ENCODE results near the gene MISP. TPM values are rescaled to one million over a fixed set of nuclear protein-coding genes. Genes with fewer than 3 reads are reported as not detected.

Gene MISP
- polyA plus RNA-seq, 2 of the 4 experiments (the other 2 are of a cell fraction): 46.5 to 62.7 TPM

- Histone ChIP-seq H3K4me2 (no peak overlapping the region), H3K9me3 (no peaks in the 10 kb centered on the region), H3K4me3 (no peak overlapping the region), H3K27ac (peak overlapping the region in 1 of 2 experiments; percentile 89; a peak in 5 of 6 replicates), H3K4me1 (peaks cover 18% of the 10 kb centered on the region)
- ATAC-seq (no peak), DNase-seq (ENCODE audit: low read depth in 1 of 2, low spot score in 1 of 2) (no peak), FAIRE-seq (no peak)
- ChIA-PET CTCF (interaction anchor here (0.7 to 3.1 kb wide), 16 partner anchors 9 to 214 kb away, joined by 3 to 18 read pairs (median 4); partner anchors contain the start of genes AZU1 and WDR18), POLR2A (interaction anchor here (0.6 to 2.4 kb wide), 2 partner anchors 17 to 27 kb away, joined by 3 to 15 read pairs; no protein-coding TSS in a partner anchor)
- WGBS (ENCODE audit: missing lambda C conversion rate): 88% methylated on average over 6 of the region's 6 CpGs
- TF ChIP-seq, protein P1, sequence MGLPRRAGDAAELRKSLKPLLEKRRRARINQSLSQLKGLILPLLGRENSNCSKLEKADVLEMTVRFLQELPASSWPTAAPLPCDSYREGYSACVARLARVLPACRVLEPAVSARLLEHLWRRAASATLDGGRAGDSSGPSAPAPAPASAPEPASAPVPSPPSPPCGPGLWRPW (IDR thresholded peaks at IDR 0.05): no peak
- TF ChIP-seq MAZ (IDR thresholded peaks at IDR 0.05; ENCODE audit: borderline replicate concordance, low read depth, low read length): no peak
- no peak for TF ChIP-seq ZC3H11A (IDR thresholded peaks at IDR 0.05)
- TF ChIP-seq CHD2 (IDR thresholded peaks at IDR 0.05; ENCODE audit: low read length, partially characterized antibody): no peak
- TF ChIP-seq, protein P2, sequence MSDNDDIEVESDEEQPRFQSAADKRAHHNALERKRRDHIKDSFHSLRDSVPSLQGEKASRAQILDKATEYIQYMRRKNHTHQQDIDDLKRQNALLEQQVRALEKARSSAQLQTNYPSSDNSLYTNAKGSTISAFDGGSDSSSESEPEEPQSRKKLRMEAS (IDR thresholded peaks at IDR 0.05): no peak
- TF ChIP-seq ZSCAN20 (CRISPR knock-in tag; IDR thresholded peaks at IDR 0.05): no peak
- TF ChIP-seq TFCP2L1 (CRISPR knock-in tag; IDR thresholded peaks at IDR 0.05): no peak
- TF ChIP-seq MAFK (IDR thresholded peaks at IDR 0.05; ENCODE audit: partially characterized antibody): no peak
- TF ChIP-seq JUNB (IDR thresholded peaks at IDR 0.05): no peak
- no peak for TF ChIP-seq FOSB (CRISPR knock-in tag; IDR thresholded peaks at IDR 0.05)
- TF ChIP-seq ZNF302 (CRISPR knock-in tag; IDR thresholded peaks at IDR 0.05): no peak
- no peak for TF ChIP-seq NPAS2 (CRISPR knock-in tag; IDR thresholded peaks at IDR 0.05; ENCODE audit: borderline replicate concordance)
- TF ChIP-seq USF2 (IDR thresholded peaks at IDR 0.05): no peak
- TF ChIP-seq SREBF2 (IDR thresholded peaks at IDR 0.05): no peak
- TF ChIP-seq CBX8 (IDR thresholded peaks at IDR 0.05): no peak
- no peak for TF ChIP-seq SMC3 (IDR thresholded peaks at IDR 0.05)
- no peak for TF ChIP-seq RCOR1 (IDR thresholded peaks at IDR 0.05; ENCODE audit: low read depth, low read length)
- no peak for TF ChIP-seq EP300 (IDR thresholded peaks at IDR 0.05)
- TF ChIP-seq JUN (IDR thresholded peaks at IDR 0.05): no peak
Observed at GRCh38 chr19:769616-770015, 18.7 kb downstream of the MISP start.

DNA sequence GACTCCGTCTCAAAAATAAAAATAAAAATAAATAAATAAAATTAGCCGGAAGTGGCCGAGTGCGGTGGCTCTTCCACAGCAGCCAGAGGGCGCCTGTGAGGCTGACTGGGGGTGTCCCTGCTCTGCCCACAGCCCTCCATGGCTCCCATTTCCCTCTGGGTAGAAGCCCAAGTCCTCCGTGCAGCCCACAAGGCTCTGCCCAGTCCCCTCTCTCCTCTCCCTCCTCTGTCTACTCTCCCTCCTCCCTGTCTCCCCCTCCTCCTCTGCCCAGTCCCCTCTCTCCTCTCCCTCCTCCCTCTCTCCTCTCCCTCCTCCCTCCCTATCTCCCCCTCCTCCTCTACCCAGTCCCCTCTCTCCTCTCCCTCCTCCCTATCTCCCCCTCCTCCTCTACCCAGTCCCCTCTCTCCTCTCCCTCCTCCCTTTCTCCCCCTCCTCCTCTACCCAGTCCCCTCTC is 20.4 kb downstream of the MISP start:
- no peak for FAIRE-seq
- ATAC-seq: peak; percentile 48 to 63; a peak in 3 of 6 replicates
- no peak overlapping the region for H3K4me2 ChIP-seq
- H3K4me1 ChIP-seq: peaks cover 18% of the 10 kb centered on the region
- WGBS (ENCODE audit: missing lambda C conversion rate): 19% methylated on average over 6 of the region's 6 CpGs
- peak overlapping the region in 1 of 2 experiments; percentile 89; a peak in 3 of 6 replicates for H3K27ac ChIP-seq
- H3K4me3 ChIP-seq: no peak overlapping the region
- CTCF ChIA-PET: interaction anchor here (0.8 to 3.1 kb wide), 9 partner anchors 10 to 104 kb away, joined by 3 to 18 read pairs (median 4); no protein-coding TSS in a partner anchor
- H3K9me3 ChIP-seq: no peaks in the 10 kb centered on the region
- DNase-seq (ENCODE audit: low read depth in 1 of 2, low spot score in 1 of 2): peak in 1 of 2 experiments; percentile 81
- TF ChIP-seq RARB (CRISPR knock-in tag; IDR thresholded peaks at IDR 0.05) (no peak), RAD21 (conservative IDR thresholded peaks at IDR 0.05 in 1 of 2, IDR thresholded peaks at IDR 0.05 in 1 of 2) (peak; percentile 37 to 44; a peak in 4 of 5 replicates), ZFP36 (IDR thresholded peaks at IDR 0.05; ENCODE audit: borderline replicate concordance, partially characterized antibody) (peak; percentile 83), KDM5A (IDR thresholded peaks at IDR 0.05) (no peak), SMC3 (IDR thresholded peaks at IDR 0.05) (peak; percentile 48; the same call in 2 of the 3 replicates)
- TF ChIP-seq, protein P3, sequence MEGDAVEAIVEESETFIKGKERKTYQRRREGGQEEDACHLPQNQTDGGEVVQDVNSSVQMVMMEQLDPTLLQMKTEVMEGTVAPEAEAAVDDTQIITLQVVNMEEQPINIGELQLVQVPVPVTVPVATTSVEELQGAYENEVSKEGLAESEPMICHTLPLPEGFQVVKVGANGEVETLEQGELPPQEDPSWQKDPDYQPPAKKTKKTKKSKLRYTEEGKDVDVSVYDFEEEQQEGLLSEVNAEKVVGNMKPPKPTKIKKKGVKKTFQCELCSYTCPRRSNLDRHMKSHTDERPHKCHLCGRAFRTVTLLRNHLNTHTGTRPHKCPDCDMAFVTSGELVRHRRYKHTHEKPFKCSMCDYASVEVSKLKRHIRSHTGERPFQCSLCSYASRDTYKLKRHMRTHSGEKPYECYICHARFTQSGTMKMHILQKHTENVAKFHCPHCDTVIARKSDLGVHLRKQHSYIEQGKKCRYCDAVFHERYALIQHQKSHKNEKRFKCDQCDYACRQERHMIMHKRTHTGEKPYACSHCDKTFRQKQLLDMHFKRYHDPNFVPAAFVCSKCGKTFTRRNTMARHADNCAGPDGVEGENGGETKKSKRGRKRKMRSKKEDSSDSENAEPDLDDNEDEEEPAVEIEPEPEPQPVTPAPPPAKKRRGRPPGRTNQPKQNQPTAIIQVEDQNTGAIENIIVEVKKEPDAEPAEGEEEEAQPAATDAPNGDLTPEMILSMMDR (IDR thresholded peaks at IDR 0.05): peak; percentile 44
- POLR2A ChIA-PET: interaction anchor here (0.7 kb wide), 1 partner anchor 18 kb away, joined by 3 read pairs; no protein-coding TSS in a partner anchor
